ENCODE results near the gene MAP2K3. TPM values are rescaled to one million over a fixed set of nuclear protein-coding genes. Genes with fewer than 3 reads are reported as not detected.

Gene MAP2K3
- total and polyA plus RNA-seq, 12 donors, result 28.9 to 103 (median 60.4) TPM

- 14 to 16% methylated on average over 16 of the region's 16 CpGs for WGBS, 2 donors
- DNase-seq (peak; percentile 82 to 92), ATAC-seq (peak; percentile 32 to 60 (median 48))
- H3K36me3 ChIP-seq, result peaks cover 0 to 10% (median 0%) of the 10 kb centered on the region in 9 donors
- peak overlapping the region; percentile 67 to 99 (median 97) for H3K4me3 ChIP-seq
- intact Hi-C loops (cut with DNase I), result loop anchor here in 7 of 10 donors (5.0 to 10.0 kb wide), 5 partner anchors 71 to 244 kb away; partner anchors contain the start of genes USP22 (in 3 of the 7) and TMEM11 (in 2 of the 7)
- H3K27ac ChIP-seq, result peak overlapping the region; percentile 83 to 99 (median 96)
- no peaks in the 10 kb centered on the region for H3K9me3 ChIP-seq
- H3K4me1 ChIP-seq, result peaks cover 37 to 81% (median 55%) of the 10 kb centered on the region in 9 donors
- H3K27me3 ChIP-seq, result peaks cover 0 to 4% (median 0%) of the 10 kb centered on the region in 7 donors
- TF ChIP-seq, protein P1, sequence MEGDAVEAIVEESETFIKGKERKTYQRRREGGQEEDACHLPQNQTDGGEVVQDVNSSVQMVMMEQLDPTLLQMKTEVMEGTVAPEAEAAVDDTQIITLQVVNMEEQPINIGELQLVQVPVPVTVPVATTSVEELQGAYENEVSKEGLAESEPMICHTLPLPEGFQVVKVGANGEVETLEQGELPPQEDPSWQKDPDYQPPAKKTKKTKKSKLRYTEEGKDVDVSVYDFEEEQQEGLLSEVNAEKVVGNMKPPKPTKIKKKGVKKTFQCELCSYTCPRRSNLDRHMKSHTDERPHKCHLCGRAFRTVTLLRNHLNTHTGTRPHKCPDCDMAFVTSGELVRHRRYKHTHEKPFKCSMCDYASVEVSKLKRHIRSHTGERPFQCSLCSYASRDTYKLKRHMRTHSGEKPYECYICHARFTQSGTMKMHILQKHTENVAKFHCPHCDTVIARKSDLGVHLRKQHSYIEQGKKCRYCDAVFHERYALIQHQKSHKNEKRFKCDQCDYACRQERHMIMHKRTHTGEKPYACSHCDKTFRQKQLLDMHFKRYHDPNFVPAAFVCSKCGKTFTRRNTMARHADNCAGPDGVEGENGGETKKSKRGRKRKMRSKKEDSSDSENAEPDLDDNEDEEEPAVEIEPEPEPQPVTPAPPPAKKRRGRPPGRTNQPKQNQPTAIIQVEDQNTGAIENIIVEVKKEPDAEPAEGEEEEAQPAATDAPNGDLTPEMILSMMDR (IDR thresholded peaks at IDR 0.05), result no peak
Observed at GRCh38 chr17:21286066-21286770, 1.7 kb downstream of the MAP2K3 start.

- Histone ChIP-seq H3K4me3 (peak overlapping the region in 9 of 10 donors; percentile 67 to 99 (median 98)), H3K4me1 (peaks cover 37 to 85% (median 57%) of the 10 kb centered on the region in 9 donors), H3K27ac (peak overlapping the region; percentile 71 to 99 (median 96)), H3K9me3 (no peaks in the 10 kb centered on the region), H3K36me3 (peaks cover 0 to 19% (median 0%) of the 10 kb centered on the region in 9 donors), H3K27me3 (peaks cover 0 to 4% (median 0%) of the 10 kb centered on the region in 7 donors)
- TF ChIP-seq, protein P1 (IDR thresholded peaks at IDR 0.05), result no peak
- no peak for DNase-seq
- no peak for ATAC-seq
- intact Hi-C loops (cut with DNase I), result loop anchor here in 7 of 10 donors (5.0 to 10.0 kb wide), 5 partner anchors 72 to 245 kb away; partner anchors contain the start of genes USP22 (in 3 of the 7) and TMEM11 (in 2 of the 7)
- WGBS, 2 donors, result 62 to 63% methylated on average over 9 of the region's 9 CpGs
Observed at GRCh38 chr17:21286909-21287702, 2.6 kb downstream of the MAP2K3 start.

GRCh38 chr17:21287703-21288449 lies 3.4 kb downstream of the MAP2K3 start:
- peaks cover 37 to 78% (median 55%) of the 10 kb centered on the region in 9 donors for H3K4me1 ChIP-seq
- DNase-seq (peak; percentile 95 to 96), ATAC-seq (peak; percentile 35 to 76 (median 67))
- no peaks in the 10 kb centered on the region for H3K9me3 ChIP-seq
- TF ChIP-seq, protein P1 (IDR thresholded peaks at IDR 0.05), result peak in 3 of 9 donors; percentile 21 to 33 (median 24)
- H3K36me3 ChIP-seq, result peaks cover 0 to 26% (median 0%) of the 10 kb centered on the region in 9 donors
- intact Hi-C loops (cut with DNase I), result loop anchor here in 7 of 10 donors (5.0 to 10.0 kb wide), 5 partner anchors 73 to 246 kb away; partner anchors contain the start of genes USP22 (in 3 of the 7) and TMEM11 (in 2 of the 7)
- 5 to 7% methylated on average over 18 of the region's 18 CpGs for WGBS, 2 donors
- H3K27ac ChIP-seq, result peak overlapping the region; percentile 71 to 99 (median 96)
- H3K27me3 ChIP-seq, result peaks cover 0 to 4% (median 0%) of the 10 kb centered on the region in 7 donors
- peak overlapping the region in 9 of 10 donors; percentile 20 to 99 (median 98) for H3K4me3 ChIP-seq

Data from heart right ventricle (tissue), 16 donors.